GM12878 (cell line): Measurements from ENCODE around the gene SLC28A2. TPM values are rescaled to one million over a fixed set of nuclear protein-coding genes. Genes with fewer than 3 reads are reported as not detected.

ENCODE experiments used
- ATAC-seq: fragments of 200-7000 bp; cut with Tn5 transposase; 3 replicates; pipeline ENCODE4 v1.9.1; 2020; ENCODE audit warnings: mild to moderate bottlenecking, moderate library complexity
- BruUV-seq: library from RNA; stranded (reverse); fragments of 400-500 nt; replicated peaks from 2 replicates; lab custom pipeline; 2021; lab: Mats Ljungman, UMichigan
- CTCF ChIA-PET: fragments of 300-600 bp; sonication (Branson Sonifier 250); formaldehyde crosslinking; extraction: SDS; loops from one replicate; lab custom pipeline; 2021; ENCODE audit warnings: inconsistent platforms; lab: Yijun Ruan, JAX
- POLR2A ChIA-PET: fragments of 350-600 bp; formaldehyde crosslinking; extraction: SDS; loops from one replicate; lab custom pipeline; 2021; ENCODE audit warnings: inconsistent platforms; lab: Charles Lee
- RAD21 ChIA-PET: fragments of 300-600 bp; sonication (Branson Sonifier 250); formaldehyde crosslinking; loops from one replicate; lab custom pipeline; 2023; ENCODE audit warnings: antibody characterized with exemption; ENCODE audit not compliant: unreplicated experiment; lab: Charles Lee
- SMC1A ChIA-PET: fragments of 300-600 bp; sonication (Branson Sonifier 250); formaldehyde crosslinking; loops from one replicate; lab custom pipeline; 2023; ENCODE audit not compliant: unreplicated experiment, uncharacterized antibody; lab: Charles Lee
- DNase-seq: peaks from one replicate; pipeline ENCODE4 v3.0.0-alpha.2; 2011; ENCODE audit warnings: low read depth, low spot score
- FAIRE-seq: peaks from 3 replicates; lab custom pipeline; 2011; peaks lifted over from hg19 to GRCh38; lab: Jason Lieb, UNC
- H2AFZ ChIP-seq: 2 replicates; pipeline ENCODE4 v1.6.0; 2011; ENCODE audit warnings: low read depth, low read length, control low read depth; ENCODE audit not compliant: control insufficient read depth
- H3K27ac ChIP-seq: 2 replicates; pipeline ENCODE4 v1.5.1; 2011; ENCODE audit warnings: control low read depth; ENCODE audit not compliant: control insufficient read depth, insufficient read depth
- H3K27me3 ChIP-seq, 2 experiments: replicated peaks in 1 of 2; 2 replicates each; pipeline versions ENCODE4 v1.6.0 to v1.6.1; 2011; ENCODE audit warnings: low read length in 1 of 2; ENCODE audit not compliant: control insufficient read depth in 2 of 2, insufficient read depth in 2 of 2
- H3K36me3 ChIP-seq, 2 experiments: 2 replicates each; pipeline ENCODE4 v1.5.1; 2011; ENCODE audit warnings: low read length in 1 of 2; ENCODE audit not compliant: control insufficient read depth in 2 of 2, insufficient read depth in 2 of 2
- H3K4me1 ChIP-seq: 2 replicates; pipeline ENCODE4 v1.6.1; 2011; ENCODE audit warnings: mild to moderate bottlenecking, low read length, moderate library complexity, mixed read lengths; ENCODE audit not compliant: control insufficient read depth, insufficient read depth
- H3K4me2 ChIP-seq: 2 replicates; pipeline ENCODE4 v1.6.0; 2011; ENCODE audit warnings: control low read depth; ENCODE audit not compliant: control insufficient read depth, insufficient read depth
- H3K4me3 ChIP-seq: fragments of 200-600 bp; sonication (generic); 2 replicates; pipeline ENCODE4 v1.5.1; 2016
- H3K79me2 ChIP-seq: 2 replicates; pipeline ENCODE4 v1.6.0; 2011; ENCODE audit warnings: low read length; ENCODE audit not compliant: control insufficient read depth, insufficient read depth
- H3K9ac ChIP-seq: 2 replicates; pipeline ENCODE4 v1.8.0; 2011; ENCODE audit warnings: low read length, control low read depth, mixed read lengths; ENCODE audit not compliant: control insufficient read depth, insufficient read depth
- H3K9me3 ChIP-seq: replicated peaks from 3 replicates; pipeline ENCODE4 v1.5.1; 2011; ENCODE audit warnings: mild to moderate bottlenecking, low read length; ENCODE audit not compliant: control insufficient read depth, insufficient read depth
- H4K20me1 ChIP-seq: 2 replicates; pipeline ENCODE4 v1.6.0; 2011; ENCODE audit not compliant: control insufficient read depth, insufficient read depth
- NBN ChIP-seq: fragments of 450-650 bp; IDR thresholded peaks from 2 replicates; pipeline ENCODE4 v1.6.1; 2016
- NRF1 ChIP-seq: conservative IDR thresholded peaks from 2 replicates; pipeline ENCODE4 v1.6.1; 2011; ENCODE audit warnings: mild to moderate bottlenecking, low read depth, low read length, improper control_type of control experiment
- SPI1 ChIP-seq: IDR thresholded peaks from 2 replicates; pipeline ENCODE4 v1.6.1; 2011; ENCODE audit warnings: low read depth, mild to moderate bottlenecking, low read length, moderate library complexity, borderline replicate concordance; ENCODE audit not compliant: insufficient read depth
- WGBS: methylation state at CpG from one replicate; pipeline ENCODE4 v1.1.6; 2016; ENCODE audit warnings: low lambda C conversion rate; ENCODE audit not compliant: insufficient replicate concordance, insufficient coverage; ENCODE audit errors: missing lambda C conversion rate; 5-methylcytosine and 5-hydroxymethylcytosine counted together
- in situ Hi-C: fragments of 300-500 bp; cut with MboI; formaldehyde crosslinking; loops from 9 replicates; pipeline ENCODE4 v1.14.3; 2018; ENCODE audit warnings: mixed read lengths
- intact Hi-C: fragments of 100-400 bp; cut with micrococcal nuclease; formaldehyde crosslinking; loops from one replicate; pipeline ENCODE4 v1.14.2; 2022; ENCODE audit not compliant: unreplicated experiment
- polyA plus RNA-seq, 11 experiments: library from polyadenylated mRNA; depleted of rRNA in 4 of 11; unstranded in 6 of 11; stranded (reverse) in 5 of 11; fragments of >200 nt; fragmentation: Nextera tagmentation in 4 of 11; fragmentation: Illumina TruSeq in 1 of 11; extraction: Ambion mirVana in 4 of 11; extraction: Trizol in 1 of 11; gene quantifications; 1 replicate in 1 of 11; 2 replicates in 10 of 11; pipeline versions ENCODE4 v1.2.1 to v1.2.3, GENCODE V29; 2011 to 2016; ENCODE audit warnings: inconsistent platforms in 2 of 11, missing spikeins in 2 of 11, low read depth in 1 of 11
- total RNA-seq, 4 experiments: library from RNA; depleted of rRNA in 3 of 4; stranded (reverse); fragments of >200 nt in 3 of 4; fragmentation: Illumina TruSeq in 1 of 4; extraction: Trizol in 1 of 4; gene quantifications; 2 replicates each; pipeline versions ENCODE4 v1.2.1 to v1.2.3, GENCODE V29; 2013 to 2021
- TF ChIP-seq, protein P1 (sequence below): fragments of 450-650 bp; IDR thresholded peaks from 2 replicates; pipeline ENCODE4 v1.6.1; 2016; ENCODE audit warnings: mild to moderate bottlenecking
- TF ChIP-seq, protein P2 (sequence below): fragments of 450-650 bp; IDR thresholded peaks from 2 replicates; pipeline ENCODE4 v1.6.1; 2017; ENCODE audit warnings: low read depth, mild to moderate bottlenecking, moderate library complexity

The SLC28A2 gene
- total and polyA plus RNA-seq, 10 of the 15 experiments (the other 5 are each of a cell fraction or from before 2014, with no cell fraction given), result 0.02 to 0.21 (median 0.14) TPM; not detected in 6

DNA sequence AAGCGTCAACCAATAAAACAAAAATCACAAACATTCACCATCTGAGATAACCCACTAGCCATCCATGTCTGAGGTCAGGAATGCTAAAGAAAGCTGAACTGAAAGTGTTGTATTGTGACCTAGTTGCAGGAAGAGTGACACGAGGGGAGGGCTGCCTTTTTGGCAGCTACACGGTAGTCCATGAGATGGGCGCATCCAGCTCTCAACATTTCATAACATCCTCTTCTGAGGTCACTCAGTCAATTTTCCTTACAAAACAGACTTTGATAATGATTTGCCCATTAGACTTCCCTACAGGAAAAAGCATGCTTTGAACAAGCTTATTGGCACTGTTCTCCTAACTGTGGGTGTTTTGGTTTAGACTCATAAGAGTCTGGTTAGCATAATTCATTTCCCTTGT lies 48.9 kb upstream of the SLC28A2 start:
- no peaks in the 10 kb centered on the region for H3K27me3 ChIP-seq
- in situ Hi-C loops (loop anchor here (5.0 kb wide), 1 partner anchor 189 kb away; no protein-coding TSS in a partner anchor), intact Hi-C loops (loop anchor here (10.0 kb wide), 1 partner anchor 412 kb away; no protein-coding TSS in a partner anchor)
- 40% methylated on average over 4 of the region's 4 CpGs for WGBS
- H3K4me2 ChIP-seq, result no peak overlapping the region
- peak overlapping the region; percentile 25; the same call in 1 of the 2 replicates for H2AFZ ChIP-seq
- ChIA-PET SMC1A (interaction anchor here (1.0 to 14.4 kb wide), 10 partner anchors 9 to 386 kb away, joined by 3 to 159 read pairs (median 7); a partner anchor contains a TSS), POLR2A (interaction anchor here (1.0 to 2.1 kb wide), 2 partner anchors 22 to 37 kb away, joined by 6 to 7 read pairs; no protein-coding TSS in a partner anchor), CTCF (interaction anchor here (0.6 to 11.2 kb wide), 18 partner anchors 14 to 385 kb away, joined by 3 to 253 read pairs (median 10); a partner anchor contains a TSS), RAD21 (interaction anchor here (0.6 to 8.2 kb wide), 10 partner anchors 9 to 228 kb away, joined by 3 to 104 read pairs (median 4); partner anchors contain the start of gene SHF)
- H3K79me2 ChIP-seq, result no peaks in the 10 kb centered on the region
- no TSS peak for BruUV-seq
- no peak for ATAC-seq
- no peaks in the 10 kb centered on the region for H3K36me3 ChIP-seq
- FAIRE-seq, result no peak
- H3K27ac ChIP-seq, result no peak overlapping the region
- TF ChIP-seq NBN (0 out of 2 replicates have a peak, but pooled peaks have one; percentile 34), SPI1 (peak; percentile 28; the same call in 1 of the 2 replicates), NRF1 (no peak)
- TF ChIP-seq, protein P1, sequence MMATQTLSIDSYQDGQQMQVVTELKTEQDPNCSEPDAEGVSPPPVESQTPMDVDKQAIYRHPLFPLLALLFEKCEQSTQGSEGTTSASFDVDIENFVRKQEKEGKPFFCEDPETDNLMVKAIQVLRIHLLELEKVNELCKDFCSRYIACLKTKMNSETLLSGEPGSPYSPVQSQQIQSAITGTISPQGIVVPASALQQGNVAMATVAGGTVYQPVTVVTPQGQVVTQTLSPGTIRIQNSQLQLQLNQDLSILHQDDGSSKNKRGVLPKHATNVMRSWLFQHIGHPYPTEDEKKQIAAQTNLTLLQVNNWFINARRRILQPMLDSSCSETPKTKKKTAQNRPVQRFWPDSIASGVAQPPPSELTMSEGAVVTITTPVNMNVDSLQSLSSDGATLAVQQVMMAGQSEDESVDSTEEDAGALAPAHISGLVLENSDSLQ, result peak; percentile 58; the same call in 1 of the 2 replicates
- TF ChIP-seq, protein P2, sequence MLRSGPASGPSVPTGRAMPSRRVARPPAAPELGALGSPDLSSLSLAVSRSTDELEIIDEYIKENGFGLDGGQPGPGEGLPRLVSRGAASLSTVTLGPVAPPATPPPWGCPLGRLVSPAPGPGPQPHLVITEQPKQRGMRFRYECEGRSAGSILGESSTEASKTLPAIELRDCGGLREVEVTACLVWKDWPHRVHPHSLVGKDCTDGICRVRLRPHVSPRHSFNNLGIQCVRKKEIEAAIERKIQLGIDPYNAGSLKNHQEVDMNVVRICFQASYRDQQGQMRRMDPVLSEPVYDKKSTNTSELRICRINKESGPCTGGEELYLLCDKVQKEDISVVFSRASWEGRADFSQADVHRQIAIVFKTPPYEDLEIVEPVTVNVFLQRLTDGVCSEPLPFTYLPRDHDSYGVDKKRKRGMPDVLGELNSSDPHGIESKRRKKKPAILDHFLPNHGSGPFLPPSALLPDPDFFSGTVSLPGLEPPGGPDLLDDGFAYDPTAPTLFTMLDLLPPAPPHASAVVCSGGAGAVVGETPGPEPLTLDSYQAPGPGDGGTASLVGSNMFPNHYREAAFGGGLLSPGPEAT, result peak; percentile 49
- H3K4me3 ChIP-seq, result no peak overlapping the region
- no peak overlapping the region for H3K9ac ChIP-seq
- H4K20me1 ChIP-seq, result no peaks in the 10 kb centered on the region
- no peaks in the 10 kb centered on the region for H3K9me3 ChIP-seq
- no peak for DNase-seq
- no peaks in the 10 kb centered on the region; the same call in none of the 2 replicates for H3K4me1 ChIP-seq
